HEK293 (cell line): ENCODE measurements around the gene TAPBP.

Source experiments
- CTCF ChIP-seq: fragments of 450-650 bp; formaldehyde crosslinking; IDR thresholded peaks from 2 replicates; pipeline ENCODE4 v1.5.1; 2016; ENCODE audit warnings: missing biosample characterization, missing genetic modification characterization
- HOXA7 ChIP-seq: sonication (generic); formaldehyde crosslinking; IDR thresholded peaks from 2 replicates; pipeline ENCODE4 v1.8.1; 2022; ENCODE audit warnings: missing genetic modification reagents, borderline replicate concordance
- PATZ1 ChIP-seq: fragments of 450-650 bp; formaldehyde crosslinking; IDR thresholded peaks from 2 replicates; pipeline ENCODE4 v1.5.1; 2016; ENCODE audit warnings: missing biosample characterization, missing genetic modification characterization
- PRDM6 ChIP-seq: fragments of 450-650 bp; formaldehyde crosslinking; IDR thresholded peaks from 2 replicates; pipeline ENCODE4 v1.5.1; 2017; ENCODE audit warnings: missing biosample characterization, missing genetic modification characterization
- REST ChIP-seq: fragments of 450-650 bp; formaldehyde crosslinking; IDR thresholded peaks from 2 replicates; pipeline ENCODE4 v1.5.1; 2016; ENCODE audit warnings: missing biosample characterization, missing genetic modification characterization
- YY1 ChIP-seq: fragments of 450-650 bp; formaldehyde crosslinking; IDR thresholded peaks from 2 replicates; pipeline ENCODE4 v1.5.1; 2018; ENCODE audit warnings: missing biosample characterization, missing genetic modification characterization
- ZBTB1 ChIP-seq: fragments of 450-650 bp; formaldehyde crosslinking; IDR thresholded peaks from 2 replicates; pipeline ENCODE4 v1.5.1; 2016; ENCODE audit warnings: missing biosample characterization, missing genetic modification characterization
- ZBTB7A ChIP-seq: fragments of 450-650 bp; formaldehyde crosslinking; IDR thresholded peaks from 2 replicates; pipeline ENCODE4 v1.5.1; 2016; ENCODE audit warnings: low read depth, missing biosample characterization, missing genetic modification characterization
- ZNF133 ChIP-seq: fragments of 450-650 bp; formaldehyde crosslinking; IDR thresholded peaks from 2 replicates; pipeline ENCODE4 v1.5.1; 2016; ENCODE audit warnings: missing biosample characterization, missing genetic modification characterization
- ZNF138 ChIP-seq: fragments of 450-650 bp; formaldehyde crosslinking; IDR thresholded peaks from 2 replicates; pipeline ENCODE4 v1.5.1; 2016; ENCODE audit warnings: missing biosample characterization, missing genetic modification characterization, borderline replicate concordance
- ZNF19 ChIP-seq: fragments of 450-650 bp; formaldehyde crosslinking; IDR thresholded peaks from 2 replicates; pipeline ENCODE4; 2016; ENCODE audit warnings: missing biosample characterization, missing genetic modification characterization, low read depth
- ZNF274 ChIP-seq, 2 experiments: fragments of 200-500 bp in 1 of 2; fragments of 450-650 bp in 1 of 2; sonication (Bioruptor generic) in 1 of 2; formaldehyde crosslinking in 1 of 2; IDR thresholded peaks; 2 replicates each; pipeline versions ENCODE4 v1.5.1 to v1.6.1; 2014 to 2016; ENCODE audit warnings: borderline replicate concordance in 1 of 2, inconsistent platforms in 1 of 2, low read length in 1 of 2, missing biosample characterization in 1 of 2, missing genetic modification characterization in 1 of 2
- ZSCAN30 ChIP-seq: fragments of 450-650 bp; IDR thresholded peaks from 2 replicates; pipeline ENCODE4 v1.5.1; 2018; ENCODE audit warnings: missing biosample characterization, mild to moderate bottlenecking, missing genetic modification characterization, moderate library complexity

- TF ChIP-seq CTCF, result no peak
- TF ChIP-seq ZSCAN30 (tag by site-specific recombination), result no peak
- no peak for TF ChIP-seq ZNF19 (tag by site-specific recombination)
- TF ChIP-seq ZNF133, result no peak
- TF ChIP-seq REST (tag by site-specific recombination), result no peak; the same call in 1 of the 2 replicates
- TF ChIP-seq YY1, result peak; percentile 52; the same call in 1 of the 2 replicates
- no peak for TF ChIP-seq ZNF274 (IDR thresholded peaks at IDR 0.05; ENCODE audit: low read length)
- no peak for TF ChIP-seq ZNF274 (tag by site-specific recombination; IDR thresholded peaks at IDR 0.05; ENCODE audit: borderline replicate concordance)
- no peak for TF ChIP-seq PATZ1 (tag by site-specific recombination)
- no peak for TF ChIP-seq ZBTB1 (tag by site-specific recombination)
- peak; percentile 5; the same call in 1 of the 2 replicates for TF ChIP-seq ZBTB7A (tag by site-specific recombination)
- TF ChIP-seq PRDM6 (tag by site-specific recombination), result no peak
- TF ChIP-seq HOXA7 (CRISPR knock-in tag), result no peak
- TF ChIP-seq ZNF138 (tag by site-specific recombination), result no peak
These were observed at the start of gene TAPBP for GRCh38 chr6:33313709-33314514.
